Thymus (tissue), 11 donors: ENCODE measurements around the gene ZBTB16. TPM values are rescaled to one million over a fixed set of nuclear protein-coding genes. Genes with fewer than 3 reads are reported as not detected.

Experiments
- DNase-seq, 9 donors: peaks; one replicate each; pipeline ENCODE4 v3.0.0-alpha.2; 2013; ENCODE audit warnings: low spot score in 9 of 9, low read depth in 6 of 9, missing footprints in 1 of 9
- H3K27ac ChIP-seq, 2 donors: one replicate each; pipeline ENCODE4 v1.5.1; 2013; ENCODE audit warnings: control low read depth in 1 of 2, low read depth in 1 of 2, low read length in 1 of 2, mild to moderate bottlenecking in 1 of 2, moderate library complexity in 1 of 2
- H3K27me3 ChIP-seq, 2 donors: one replicate each; pipeline ENCODE4 v1.5.1; 2013; ENCODE audit warnings: low read length in 1 of 2; ENCODE audit not compliant: control insufficient read depth in 2 of 2, insufficient read depth in 1 of 2
- H3K36me3 ChIP-seq, 2 donors: one replicate each; pipeline ENCODE4 v1.5.1; 2013; ENCODE audit warnings: low read length in 1 of 2, mild to moderate bottlenecking in 1 of 2, moderate library complexity in 1 of 2; ENCODE audit not compliant: control insufficient read depth in 2 of 2, insufficient read depth in 2 of 2
- H3K4me1 ChIP-seq, 2 donors: one replicate each; pipeline ENCODE4 v1.5.1; 2013; ENCODE audit warnings: low read length in 2 of 2; ENCODE audit not compliant: control insufficient read depth in 2 of 2, insufficient read depth in 2 of 2
- H3K4me3 ChIP-seq, 2 donors: one replicate each; pipeline ENCODE4 v1.5.1; 2013; ENCODE audit warnings: low read length in 2 of 2, control low read depth in 1 of 2, mild to moderate bottlenecking in 1 of 2
- H3K9me3 ChIP-seq, 2 donors: one replicate each; pipeline ENCODE4 v1.5.1; 2013; ENCODE audit warnings: low read length in 1 of 2, mild to moderate bottlenecking in 1 of 2; ENCODE audit not compliant: control insufficient read depth in 2 of 2, insufficient read depth in 1 of 2
- WGBS: extraction: QIAGEN DNeasy Blood & Tissue Kit; methylation state at CpG from one replicate; pipeline ENCODE4 v1.1.7; 2013; 5-methylcytosine and 5-hydroxymethylcytosine counted together
- polyA plus RNA-seq: library from polyadenylated mRNA; stranded (reverse); fragments of 200-250 nt; gene quantifications from one replicate; pipeline ENCODE4 v1.2.3, GENCODE V29; 2013
- total RNA-seq: library from RNA; stranded (reverse); fragments of 120-200 nt; gene quantifications from one replicate; pipeline ENCODE4 v1.2.4, GENCODE V29; 2013
- donor health status: healthy.

ZBTB16 gene
- total and polyA plus RNA-seq, 2 donors: 5.7 to 21.5 TPM

- Histone ChIP-seq H3K27me3 (no peaks in the 10 kb centered on the region), H3K4me3 (no peak overlapping the region), H3K9me3 (peaks cover 0 to 8% of the 10 kb centered on the region in 2 donors), H3K36me3 (no peaks in the 10 kb centered on the region), H3K27ac (peak overlapping the region in 1 of 2 donors; percentile 56), H3K4me1 (peaks cover 22 to 78% of the 10 kb centered on the region in 2 donors)
- WGBS: 27% methylated on average over 2 of the region's 2 CpGs
- DNase-seq: no peak
Measured at GRCh38 chr11:114097832-114098231, 38.3 kb downstream of the ZBTB16 start.

- no peak for DNase-seq
- Histone ChIP-seq H3K4me3 (no peak overlapping the region), H3K27ac (peak overlapping the region in 1 of 2 donors; percentile 61), H3K27me3 (no peaks in the 10 kb centered on the region), H3K9me3 (peaks cover 0 to 8% of the 10 kb centered on the region in 2 donors), H3K4me1 (peaks cover 31 to 81% of the 10 kb centered on the region in 2 donors), H3K36me3 (no peaks in the 10 kb centered on the region)
- 74% methylated on average over 3 of the region's 3 CpGs for WGBS
Measured at GRCh38 chr11:114098927-114099326, 39.4 kb downstream of the ZBTB16 start.

- Histone ChIP-seq H3K36me3 (no peaks in the 10 kb centered on the region), H3K4me1 (peaks cover 37 to 86% of the 10 kb centered on the region in 2 donors), H3K4me3 (no peak overlapping the region), H3K27me3 (peaks cover 0 to 3% of the 10 kb centered on the region in 2 donors), H3K9me3 (peaks cover 0 to 5% of the 10 kb centered on the region in 2 donors), H3K27ac (peak overlapping the region in 1 of 2 donors; percentile 61)
- peak in 1 of 9 donors; percentile 69 for DNase-seq
- 72% methylated on average over 5 of the region's 5 CpGs for WGBS
Measured at GRCh38 chr11:114099392-114100178, 40.1 kb downstream of the ZBTB16 start.

- 20% methylated on average over 13 of the region's 13 CpGs for WGBS
Measured at GRCh38 chr11:114102993-114103896, 43.7 kb downstream of the ZBTB16 start.

GRCh38 chr11:114105611-114106010 is 46.1 kb downstream of the ZBTB16 start:
- peaks cover 4 to 21% of the 10 kb centered on the region in 2 donors for H3K27me3 ChIP-seq
- 89% methylated on average over 3 of the region's 3 CpGs for WGBS
- peaks cover 31 to 98% of the 10 kb centered on the region in 2 donors for H3K4me1 ChIP-seq
- H3K9me3 ChIP-seq: no peaks in the 10 kb centered on the region
- no peaks in the 10 kb centered on the region for H3K36me3 ChIP-seq
- no peak overlapping the region for H3K27ac ChIP-seq
- H3K4me3 ChIP-seq: no peak overlapping the region
- no peak for DNase-seq

More at GRCh38 chr11:114102993-114103896, 43.7 kb downstream of the ZBTB16 start:
- peaks cover 0 to 12% of the 10 kb centered on the region in 2 donors for H3K27me3 ChIP-seq
- H3K4me1 ChIP-seq: peaks cover 41 to 97% of the 10 kb centered on the region in 2 donors
- peak; percentile 49 to 90 (median 71) for DNase-seq
- peak overlapping the region in 1 of 2 donors; percentile 25 for H3K4me3 ChIP-seq
- no peaks in the 10 kb centered on the region for H3K36me3 ChIP-seq
- H3K27ac ChIP-seq: peak overlapping the region; percentile 36 to 50
- H3K9me3 ChIP-seq: no peaks in the 10 kb centered on the region

GRCh38 chr11:114106047-114106446 is 46.5 kb downstream of the ZBTB16 start:
- H3K27ac ChIP-seq: no peak overlapping the region
- peaks cover 31 to 96% of the 10 kb centered on the region in 2 donors for H3K4me1 ChIP-seq
- no peaks in the 10 kb centered on the region for H3K36me3 ChIP-seq
- 95% methylated on average over 8 of the region's 8 CpGs for WGBS
- H3K4me3 ChIP-seq: no peak overlapping the region
- H3K9me3 ChIP-seq: no peaks in the 10 kb centered on the region
- peaks cover 4 to 21% of the 10 kb centered on the region in 2 donors for H3K27me3 ChIP-seq
- DNase-seq: peak in 1 of 9 donors; percentile 52

GRCh38 chr11:114106986-114107385 is 47.5 kb downstream of the ZBTB16 start:
- H3K27ac ChIP-seq: no peak overlapping the region
- H3K36me3 ChIP-seq: no peaks in the 10 kb centered on the region
- H3K27me3 ChIP-seq: peaks cover 4 to 21% of the 10 kb centered on the region in 2 donors
- H3K4me3 ChIP-seq: no peak overlapping the region
- WGBS: 98% methylated on average over 6 of the region's 6 CpGs
- no peak for DNase-seq
- no peaks in the 10 kb centered on the region for H3K9me3 ChIP-seq
- peaks cover 31 to 92% of the 10 kb centered on the region in 2 donors for H3K4me1 ChIP-seq

GRCh38 chr11:114108501-114109205 is 49.1 kb downstream of the ZBTB16 start:
- Histone ChIP-seq H3K4me3 (no peak overlapping the region), H3K9me3 (no peaks in the 10 kb centered on the region), H3K36me3 (no peaks in the 10 kb centered on the region), H3K27me3 (peaks cover 7 to 21% of the 10 kb centered on the region in 2 donors), H3K27ac (no peak overlapping the region), H3K4me1 (peaks cover 18 to 75% of the 10 kb centered on the region in 2 donors)
- DNase-seq: no peak
- WGBS: 94% methylated on average over 10 of the region's 10 CpGs
